Astrocyte (in vitro differentiated cells and primary cell): Measurements from ENCODE around the gene CAVIN1.

Experiments
- EZH2 ChIP-seq: IDR thresholded peaks from 2 replicates; pipeline ENCODE4 v1.6.1; 2012; ENCODE audit warnings: mild to moderate bottlenecking, low read length, inconsistent platforms; ENCODE audit not compliant: insufficient read depth
- TF ChIP-seq, protein P1 (sequence below): IDR thresholded peaks from 2 replicates; pipeline ENCODE4 v1.5.1; 2011; ENCODE audit warnings: low read depth, mild to moderate bottlenecking, inconsistent platforms, low read length, moderate library complexity; ENCODE audit not compliant: insufficient read depth

- TF ChIP-seq, protein P1, sequence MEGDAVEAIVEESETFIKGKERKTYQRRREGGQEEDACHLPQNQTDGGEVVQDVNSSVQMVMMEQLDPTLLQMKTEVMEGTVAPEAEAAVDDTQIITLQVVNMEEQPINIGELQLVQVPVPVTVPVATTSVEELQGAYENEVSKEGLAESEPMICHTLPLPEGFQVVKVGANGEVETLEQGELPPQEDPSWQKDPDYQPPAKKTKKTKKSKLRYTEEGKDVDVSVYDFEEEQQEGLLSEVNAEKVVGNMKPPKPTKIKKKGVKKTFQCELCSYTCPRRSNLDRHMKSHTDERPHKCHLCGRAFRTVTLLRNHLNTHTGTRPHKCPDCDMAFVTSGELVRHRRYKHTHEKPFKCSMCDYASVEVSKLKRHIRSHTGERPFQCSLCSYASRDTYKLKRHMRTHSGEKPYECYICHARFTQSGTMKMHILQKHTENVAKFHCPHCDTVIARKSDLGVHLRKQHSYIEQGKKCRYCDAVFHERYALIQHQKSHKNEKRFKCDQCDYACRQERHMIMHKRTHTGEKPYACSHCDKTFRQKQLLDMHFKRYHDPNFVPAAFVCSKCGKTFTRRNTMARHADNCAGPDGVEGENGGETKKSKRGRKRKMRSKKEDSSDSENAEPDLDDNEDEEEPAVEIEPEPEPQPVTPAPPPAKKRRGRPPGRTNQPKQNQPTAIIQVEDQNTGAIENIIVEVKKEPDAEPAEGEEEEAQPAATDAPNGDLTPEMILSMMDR = no peak
- no peak for TF ChIP-seq EZH2
Observed at GRCh38 chr17:42361781-42362186, 61.3 kb downstream of the CAVIN1 start.
